ENCODE measurements around the gene UBAP2. TPM values are rescaled to one million over a fixed set of nuclear protein-coding genes. Genes with fewer than 3 reads are reported as not detected.
A peak's percentile ranks its signal among the peaks of the same experiment; 100 is the strongest.

UBAP2 gene
- total and polyA plus RNA-seq, 2 of the 4 experiments (the other 2 are of a cell fraction): 12.9 to 25.5 TPM

DNA sequence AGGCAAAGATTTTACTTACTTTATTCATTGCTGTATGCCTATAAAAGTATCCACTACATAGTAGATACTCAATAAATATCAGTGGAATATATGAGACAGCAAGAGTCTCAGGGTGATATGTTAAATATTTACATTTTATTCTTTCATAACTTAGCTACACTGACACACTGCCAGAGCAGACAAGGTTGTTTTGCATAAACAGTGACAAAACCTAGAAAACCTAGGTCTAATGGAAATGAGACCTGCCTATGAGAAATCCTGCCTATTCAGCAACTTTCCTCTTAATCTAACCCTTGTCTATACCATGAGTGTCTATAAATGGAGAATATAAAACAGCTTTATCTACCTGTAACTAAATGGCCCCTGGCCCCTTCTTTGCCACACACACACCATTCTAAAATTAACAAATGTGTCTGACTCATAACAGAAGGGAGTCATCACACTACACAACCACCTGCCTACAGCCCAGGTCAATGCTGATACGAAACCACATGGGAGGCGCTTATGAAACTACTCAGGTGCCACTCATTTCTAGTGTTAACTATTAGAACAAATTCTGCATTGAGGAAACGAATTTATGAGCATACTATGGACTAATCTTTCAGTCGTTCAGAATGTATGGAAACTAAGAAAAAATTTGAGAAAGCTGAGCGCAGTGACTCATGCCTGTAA, 60.3 kb downstream of the UBAP2 start:
- Histone ChIP-seq H3K9ac (ENCODE audit: low read depth, low read length) (no peak overlapping the region), H4K5ac (ENCODE audit: low read depth, low read length) (no peak overlapping the region), H2AK5ac (ENCODE audit: low read depth, low read length) (no peak overlapping the region), H3K4ac (ENCODE audit: low read depth, low read length) (no peak overlapping the region), H3K18ac (ENCODE audit: low read depth, low read length) (no peak overlapping the region), H3K4me2 (ENCODE audit: low read depth, low read length) (peak overlapping the region; percentile 10; the same call in 1 of the 2 replicates), H3K14ac (replicated peaks; ENCODE audit: low read depth, low read length) (no peak overlapping the region), H3K4me1 (ENCODE audit: control insufficient read depth, insufficient read depth, low read length) (peaks cover 3% of the 10 kb centered on the region), H4K20me1 (ENCODE audit: insufficient read depth, low read length) (peaks cover 4% of the 10 kb centered on the region; the same call in 1 of the 2 replicates), H2AK9ac (replicated peaks; ENCODE audit: low read depth, low read length, poor library complexity) (no peak overlapping the region), H3K9me1 (ENCODE audit: insufficient read depth, low read length) (no peaks in the 10 kb centered on the region), H3K27me3 (ENCODE audit: control insufficient read depth, insufficient read depth, low read length) (no peaks in the 10 kb centered on the region), H2BK15ac (ENCODE audit: low read depth, low read length) (no peak overlapping the region), H4K8ac (ENCODE audit: low read depth in 2 of 2, low read length in 2 of 2) (no peak overlapping the region), H4K91ac (ENCODE audit: insufficient read depth, low read depth, low read length) (no peak overlapping the region), H3K4me3 (ENCODE audit: insufficient read depth, low read depth, low read length) (no peak overlapping the region), H3K23ac (ENCODE audit: low read depth, low read length) (no peak overlapping the region), H2BK20ac (ENCODE audit: low read depth, low read length) (no peak overlapping the region), H3K56ac (ENCODE audit: extremely low read depth, insufficient read depth, low read length) (no peak overlapping the region), H2AFZ (replicated peaks; ENCODE audit: low read length, poor library complexity) (no peak overlapping the region), H2BK5ac (ENCODE audit: low read depth, low read length, poor library complexity, severe bottlenecking) (no peak overlapping the region), H2BK120ac (ENCODE audit: low read depth, low read length) (no peak overlapping the region), H3K36me3 (ENCODE audit: control insufficient read depth, insufficient read depth, low read length) (peaks cover 28% of the 10 kb centered on the region), H3K9me3 (ENCODE audit: control insufficient read depth, insufficient read depth, low read length) (no peaks in the 10 kb centered on the region), H3K79me1 (ENCODE audit: low read depth in 1 of 2, low read length in 2 of 2) (peaks cover 14 to 24% of the 10 kb centered on the region in 2 experiments; a peak in 3 of 4 replicates), H3K27ac (ENCODE audit: insufficient read depth, low read length) (no peak overlapping the region)
- peak; percentile 43 for DNase-seq
- ChIA-PET CTCF (interaction anchor here (1.8 kb wide), 1 partner anchor 10 kb away, joined by 5 read pairs; no protein-coding TSS in a partner anchor), POLR2A (ENCODE audit: unreplicated experiment) (no interaction called here)
- no TSS peak for BruUV-seq (replicated peaks)
- intact Hi-C loops (cut with micrococcal nuclease) (no loop called here), in situ Hi-C loops (cut with MboI; ENCODE audit: low sequenced_read_pairs) (no loop called here), dilution Hi-C loops (cut with HindIII; ENCODE audit: low sequenced_read_pairs, unreplicated experiment) (no loop called here)
- TF ChIP-seq, protein P1, sequence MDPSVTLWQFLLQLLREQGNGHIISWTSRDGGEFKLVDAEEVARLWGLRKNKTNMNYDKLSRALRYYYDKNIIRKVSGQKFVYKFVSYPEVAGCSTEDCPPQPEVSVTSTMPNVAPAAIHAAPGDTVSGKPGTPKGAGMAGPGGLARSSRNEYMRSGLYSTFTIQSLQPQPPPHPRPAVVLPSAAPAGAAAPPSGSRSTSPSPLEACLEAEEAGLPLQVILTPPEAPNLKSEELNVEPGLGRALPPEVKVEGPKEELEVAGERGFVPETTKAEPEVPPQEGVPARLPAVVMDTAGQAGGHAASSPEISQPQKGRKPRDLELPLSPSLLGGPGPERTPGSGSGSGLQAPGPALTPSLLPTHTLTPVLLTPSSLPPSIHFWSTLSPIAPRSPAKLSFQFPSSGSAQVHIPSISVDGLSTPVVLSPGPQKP (IDR thresholded peaks at IDR 0.05; ENCODE audit: borderline replicate concordance, low read depth, low read length): no peak
- TF ChIP-seq MAFK (IDR thresholded peaks at IDR 0.05; ENCODE audit: low read depth, low read length): peak; percentile 89
- ATAC-seq (ENCODE audit: low read depth): peak; percentile 71
- WGBS, 2 experiments (ENCODE audit: extremely low coverage in 2 of 2, insufficient read length in 1 of 2): 100% methylated on average over 1 of the region's 5 CpGs; no CpG with 5 or more reads in 1 of the 2 experiments
